SK-N-SH (cell line): Measurements from ENCODE around the gene DHRSX. TPM values are rescaled to one million over a fixed set of nuclear protein-coding genes. Genes with fewer than 3 reads are reported as not detected.

ENCODE experiments used
- CTCF ChIA-PET: fragments of 300-600, 350-600 bp; formaldehyde crosslinking; extraction: SDS; loops from one replicate; lab custom pipeline; 2021; lab: Yijun Ruan, JAX
- POLR2A ChIA-PET: fragments of 350-600 bp; sonication (Branson Sonifier 250); formaldehyde crosslinking; extraction: SDS; loops from one replicate; lab custom pipeline; 2020; ENCODE audit warnings: antibody characterized with exemption, inconsistent platforms; lab: Yijun Ruan, JAX
- DNase-seq: peaks from one replicate; pipeline ENCODE4 v3.0.0; 2012
- H2AFZ ChIP-seq: fragments of 200-600 bp; sonication (generic); 2 replicates; pipeline ENCODE4 v1.8.1; 2016; ENCODE audit warnings: antibody characterized with exemption, mild to moderate bottlenecking, low read depth
- H3F3A ChIP-seq: fragments of 200-600 bp; sonication (generic); replicated peaks from 2 replicates; pipeline ENCODE3; 2016; ENCODE audit warnings: antibody characterized with exemption, mild to moderate bottlenecking; ENCODE audit not compliant: insufficient read depth
- H3K27ac ChIP-seq, 2 experiments: fragments of 200-500 bp in 1 of 2; fragments of 200-600 bp in 1 of 2; sonication (Bioruptor generic) in 1 of 2; sonication (generic), shearing (Covaris generic) in 1 of 2; 2 replicates each; pipeline versions ENCODE4 v1.5.1 to v1.6.1; 2014 to 2016; ENCODE audit warnings: low read depth in 2 of 2, inconsistent platforms in 1 of 2, low read length in 1 of 2, mild to moderate bottlenecking in 1 of 2, mixed read lengths in 1 of 2
- H3K27me3 ChIP-seq: fragments of 200-600 bp; sonication (generic), shearing (Covaris generic); 2 replicates; pipeline ENCODE4 v1.6.1; 2016; ENCODE audit warnings: mixed run types; ENCODE audit not compliant: insufficient read depth
- H3K36me3 ChIP-seq, 2 experiments: fragments of 200-500 bp in 1 of 2; fragments of 200-600 bp in 1 of 2; sonication (Bioruptor generic) in 1 of 2; sonication (generic) in 1 of 2; replicated peaks in 1 of 2; 2 replicates each; pipeline versions ENCODE3 to v1.5.1; 2014 to 2016; ENCODE audit warnings: low read length in 1 of 2, mild to moderate bottlenecking in 1 of 2; ENCODE audit not compliant: insufficient read depth in 2 of 2, control insufficient read depth in 1 of 2
- H3K4me1 ChIP-seq, 2 experiments: fragments of 200-500 bp in 1 of 2; fragments of 200-600 bp in 1 of 2; sonication (Bioruptor generic) in 1 of 2; sonication (generic), shearing (Covaris generic) in 1 of 2; 2 replicates each; pipeline versions ENCODE4 v1.5.1 to v1.6.1; 2014 to 2016; ENCODE audit warnings: low read depth in 1 of 2, low read length in 1 of 2, mixed run types in 1 of 2; ENCODE audit not compliant: insufficient read depth in 2 of 2, control insufficient read depth in 1 of 2
- H3K4me2 ChIP-seq: fragments of 200-600 bp; sonication (generic), shearing (Covaris generic); 2 replicates; pipeline ENCODE4 v1.6.1; 2017; ENCODE audit warnings: mixed run types
- H3K4me3 ChIP-seq, 2 experiments: fragments of 200-500 bp in 1 of 2; fragments of 200-600 bp in 1 of 2; sonication (Bioruptor generic) in 1 of 2; sonication (generic), shearing (Covaris generic) in 1 of 2; 2 replicates each; pipeline versions ENCODE4 v1.5.1 to v1.8.1; 2014 to 2016; ENCODE audit warnings: low read depth in 2 of 2, inconsistent platforms in 1 of 2, low read length in 1 of 2, mild to moderate bottlenecking in 1 of 2, mixed read lengths in 1 of 2, moderate library complexity in 1 of 2
- H3K79me2 ChIP-seq: fragments of 200-600 bp; sonication (generic); 2 replicates; pipeline ENCODE4 v1.8.1; 2017; ENCODE audit warnings: mild to moderate bottlenecking; ENCODE audit not compliant: insufficient read depth
- H3K9ac ChIP-seq: fragments of 200-600 bp; sonication (generic); 2 replicates; pipeline ENCODE4 v1.6.1; 2017; ENCODE audit warnings: mixed run types
- H3K9me2 ChIP-seq: fragments of 200-600 bp; sonication (generic); 2 replicates; pipeline ENCODE4 v1.6.1; 2017; ENCODE audit warnings: mixed run types
- H3K9me3 ChIP-seq: fragments of 200-600 bp; sonication (generic); 2 replicates; pipeline ENCODE4 v1.6.1; 2017; ENCODE audit warnings: mixed run types, mild to moderate bottlenecking, moderate library complexity
- H4K20me1 ChIP-seq: fragments of 200-600 bp; sonication (generic); 2 replicates; pipeline ENCODE4 v1.6.1; 2017; ENCODE audit warnings: mild to moderate bottlenecking, mixed run types; ENCODE audit not compliant: insufficient read depth
- ELF1 ChIP-seq: IDR thresholded peaks from 2 replicates; pipeline ENCODE4 v1.4.0; 2012
- FOXJ3 ChIP-seq: sonication (generic); formaldehyde crosslinking; IDR thresholded peaks from 2 replicates; pipeline ENCODE4 v1.5.1; 2020; ENCODE audit warnings: mild to moderate bottlenecking, missing genetic modification reagents
- FOXM1 ChIP-seq: IDR thresholded peaks from 2 replicates; pipeline ENCODE4 v1.4.0; 2012; ENCODE audit warnings: low read depth, mild to moderate bottlenecking
- MAX ChIP-seq: IDR thresholded peaks from 2 replicates; pipeline ENCODE4 v1.4.0; 2012; ENCODE audit warnings: low read depth
- PBX3 ChIP-seq: IDR thresholded peaks from 2 replicates; pipeline ENCODE4; 2012
- RFX5 ChIP-seq: IDR thresholded peaks from 2 replicates; pipeline ENCODE4 v1.6.1; 2012; ENCODE audit warnings: mild to moderate bottlenecking, improper control_type of control experiment, low read length
- RXRA ChIP-seq: IDR thresholded peaks from 2 replicates; pipeline ENCODE4 v1.4.0; 2012; ENCODE audit warnings: low read depth, mild to moderate bottlenecking, borderline replicate concordance
- SIN3A ChIP-seq: IDR thresholded peaks from 2 replicates; pipeline ENCODE4 v1.6.1; 2012; ENCODE audit warnings: low read depth, mild to moderate bottlenecking, low read length, moderate library complexity, borderline replicate concordance
- TCF12 ChIP-seq: IDR thresholded peaks from 2 replicates; pipeline ENCODE4 v1.4.0; 2012
- TEAD4 ChIP-seq: IDR thresholded peaks from 2 replicates; pipeline ENCODE4 v1.4.0; 2012; ENCODE audit warnings: mild to moderate bottlenecking, borderline replicate concordance; ENCODE audit not compliant: insufficient read depth
- YY1 ChIP-seq: IDR thresholded peaks from 2 replicates; pipeline ENCODE4 v1.4.0; 2012; ENCODE audit warnings: low read depth, mild to moderate bottlenecking
- WGBS: methylation state at CpG from one replicate; pipeline ENCODE4 v1.1.6; 2017; ENCODE audit warnings: low lambda C conversion rate; 5-methylcytosine and 5-hydroxymethylcytosine counted together
- polyA plus RNA-seq, 3 experiments: library from polyadenylated mRNA; depleted of rRNA; stranded (reverse); fragments of >200 nt; gene quantifications; 2 replicates each; pipeline ENCODE4 v1.2.3, GENCODE V29; 2012

Gene DHRSX
- polyA plus RNA-seq, 1 of the 3 experiments (the other 2 are of a cell fraction) = 34.3 TPM

- H3K9me2 ChIP-seq = no peaks in the 10 kb centered on the region
- H3K4me1 ChIP-seq = peaks cover 0 to 3% of the 10 kb centered on the region in 2 experiments; a peak in 1 of 4 replicates
- H2AFZ ChIP-seq = no peak overlapping the region
- H3F3A ChIP-seq = peaks cover 7% of the 10 kb centered on the region
- no peaks in the 10 kb centered on the region for H3K9me3 ChIP-seq
- no peaks in the 10 kb centered on the region for H3K27me3 ChIP-seq
- peaks cover 0 to 4% of the 10 kb centered on the region in 2 experiments for H3K36me3 ChIP-seq
- ChIA-PET POLR2A (no interaction called here), CTCF (no interaction called here)
- 37% methylated on average over 3 of the region's 3 CpGs for WGBS
- H3K4me2 ChIP-seq = no peak overlapping the region
- peaks cover 13% of the 10 kb centered on the region; the same call in 1 of the 2 replicates for H3K79me2 ChIP-seq
- no peak overlapping the region for H3K4me3 ChIP-seq
- H4K20me1 ChIP-seq = no peaks in the 10 kb centered on the region
- H3K27ac ChIP-seq = no peak overlapping the region
- TF ChIP-seq SIN3A (0 out of 2 replicates have a peak, but pooled peaks have one; percentile 34), PBX3 (peak; percentile 74), TEAD4 (peak; percentile 75), TCF12 (peak; percentile 61), MAX (no peak)
- DNase-seq = no peak
- no peak overlapping the region for H3K9ac ChIP-seq
These were observed 115.6 kb downstream of the DHRSX start for GRCh38 chrX:2385224-2385623.

- CTCF ChIA-PET = no interaction called here
- Histone ChIP-seq H3K9me3 (no peaks in the 10 kb centered on the region), H3K27ac (no peak overlapping the region), H3K4me1 (peaks cover 0 to 3% of the 10 kb centered on the region in 2 experiments; a peak in 1 of 4 replicates), H3K27me3 (no peaks in the 10 kb centered on the region), H3K36me3 (peaks cover 0 to 4% of the 10 kb centered on the region in 2 experiments), H3K4me2 (no peak overlapping the region), H2AFZ (no peak overlapping the region), H3F3A (peaks cover 7% of the 10 kb centered on the region), H3K79me2 (peaks cover 13% of the 10 kb centered on the region; the same call in 1 of the 2 replicates), H3K9me2 (no peaks in the 10 kb centered on the region), H3K4me3 (no peak overlapping the region), H4K20me1 (no peaks in the 10 kb centered on the region), H3K9ac (no peak overlapping the region)
- POLR2A ChIA-PET = no interaction called here
- 97% methylated on average over 4 of the region's 4 CpGs for WGBS
- no peak for DNase-seq
- TF ChIP-seq YY1 (no peak), RXRA (no peak)
These were observed 116.3 kb downstream of the DHRSX start for GRCh38 chrX:2384486-2384885.

- POLR2A ChIA-PET = no interaction called here
These were observed 117.0 kb downstream of the DHRSX start for GRCh38 chrX:2383735-2384134.

More at GRCh38 chrX:2383735-2384134, 117.0 kb downstream of the DHRSX start:
- Histone ChIP-seq H3F3A (peaks cover 7% of the 10 kb centered on the region), H3K79me2 (peaks cover 13% of the 10 kb centered on the region; the same call in 1 of the 2 replicates), H3K27ac (no peak overlapping the region), H3K36me3 (peaks cover 0 to 4% of the 10 kb centered on the region in 2 experiments), H3K27me3 (no peaks in the 10 kb centered on the region), H3K4me2 (no peak overlapping the region)
- CTCF ChIA-PET = no interaction called here
- no peak for DNase-seq
- no peak for TF ChIP-seq TCF12
- no peak for TF ChIP-seq ELF1
- TF ChIP-seq RXRA = no peak
- TF ChIP-seq FOXM1 = no peak
- no peak for TF ChIP-seq FOXJ3
- TF ChIP-seq RFX5 = no peak
- TF ChIP-seq YY1 = no peak
- TF ChIP-seq, all 33 proteins: peak for 0
- Histone ChIP-seq H3K4me3 (no peak overlapping the region), H2AFZ (no peak overlapping the region), H3K9ac (no peak overlapping the region), H4K20me1 (no peaks in the 10 kb centered on the region), H3K9me2 (no peaks in the 10 kb centered on the region), H3K9me3 (no peaks in the 10 kb centered on the region), H3K4me1 (peaks cover 0 to 3% of the 10 kb centered on the region in 2 experiments; a peak in 1 of 4 replicates)
- WGBS = 96% methylated on average over 3 of the region's 3 CpGs
